ENCODE results near the gene ZDHHC22. TPM values are rescaled to one million over a fixed set of nuclear protein-coding genes. Genes with fewer than 3 reads are reported as not detected.

The ZDHHC22 gene, protein sequence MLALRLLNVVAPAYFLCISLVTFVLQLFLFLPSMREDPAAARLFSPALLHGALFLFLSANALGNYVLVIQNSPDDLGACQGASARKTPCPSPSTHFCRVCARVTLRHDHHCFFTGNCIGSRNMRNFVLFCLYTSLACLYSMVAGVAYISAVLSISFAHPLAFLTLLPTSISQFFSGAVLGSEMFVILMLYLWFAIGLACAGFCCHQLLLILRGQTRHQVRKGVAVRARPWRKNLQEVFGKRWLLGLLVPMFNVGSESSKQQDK
- not detected for total RNA-seq
- not detected for total RNA-seq (2013)

DNA sequence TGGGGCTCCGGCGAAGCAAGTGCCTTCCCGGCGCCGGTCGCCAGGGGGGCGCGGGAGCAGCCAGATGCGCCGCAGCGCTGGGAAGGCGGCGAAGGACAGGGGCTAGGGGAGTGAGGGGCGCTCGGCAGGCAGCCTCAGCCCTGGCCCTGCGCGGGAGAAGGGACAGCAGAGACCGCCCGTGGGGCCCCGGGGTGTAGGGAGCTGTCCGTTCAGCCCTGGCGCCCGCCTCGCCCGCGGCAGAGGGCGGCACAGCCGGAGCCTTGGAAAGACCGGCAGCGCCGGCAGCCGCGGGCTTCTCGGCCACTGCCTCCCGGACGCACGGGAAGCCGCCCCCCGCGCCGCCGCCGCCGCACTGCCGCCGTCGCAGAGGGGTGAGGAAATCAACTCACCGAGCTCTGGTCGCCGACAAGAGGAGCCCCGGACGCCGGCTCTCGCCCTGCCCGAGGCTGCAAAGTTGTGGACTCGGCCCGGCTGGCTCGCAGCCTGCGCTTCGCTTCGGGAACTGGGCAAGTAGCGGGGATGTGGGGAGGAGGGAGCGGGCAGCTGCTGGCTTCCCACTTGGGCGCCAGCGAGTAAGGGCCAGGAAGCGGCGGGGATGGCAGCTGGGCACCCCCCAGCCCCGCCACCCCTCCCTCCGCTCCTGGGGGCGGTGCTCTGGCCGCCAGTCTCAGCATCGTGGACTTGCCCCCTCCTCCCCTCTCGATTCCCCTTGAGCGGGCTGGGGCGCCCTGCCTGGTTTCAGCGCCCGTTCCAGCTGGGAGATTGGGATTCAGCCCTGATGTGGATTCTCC is at the start of gene ZDHHC22:
TSS of gene ZDHHC22 (minus strand) at position 578 of the 791 bp plus-strand sequence. CDS start 2,053 bp downstream, outside the sequence.
- DNase-seq (peak in 1 of 2 donors; percentile 17), ATAC-seq (peak in 1 of 3 donors; percentile 21)
- 1% methylated on average over 77 of the region's 77 CpGs for WGBS (ENCODE audit: insufficient coverage)
- Mint-ChIP-seq H3K9me3 (no peaks in the 10 kb centered on the region), H3K27ac (no peak within 1 kb of the TSS), H3K4me3 (peak within 1 kb of the TSS; percentile 25), H3K4me1 (peaks cover 0 to 11% of the 10 kb centered on the region in 2 donors), H3K27me3 (ENCODE audit: low read depth in 2 of 2) (peaks cover 51 to 75% of the 10 kb centered on the region in 2 donors), H3K36me3 (no peaks in the 10 kb centered on the region)
- intact Hi-C loops (cut with micrococcal nuclease): no loop called here
- no peak within 1 kb of the TSS for H3K4me3 ChIP-seq (ENCODE audit: low read length)
- H3K9me3 ChIP-seq (ENCODE audit: control insufficient read depth, insufficient read depth, low read length): no peaks in the 10 kb centered on the region
- no peak within 1 kb of the TSS for H3K27ac ChIP-seq (ENCODE audit: low read length)
- TF ChIP-seq, protein P1, sequence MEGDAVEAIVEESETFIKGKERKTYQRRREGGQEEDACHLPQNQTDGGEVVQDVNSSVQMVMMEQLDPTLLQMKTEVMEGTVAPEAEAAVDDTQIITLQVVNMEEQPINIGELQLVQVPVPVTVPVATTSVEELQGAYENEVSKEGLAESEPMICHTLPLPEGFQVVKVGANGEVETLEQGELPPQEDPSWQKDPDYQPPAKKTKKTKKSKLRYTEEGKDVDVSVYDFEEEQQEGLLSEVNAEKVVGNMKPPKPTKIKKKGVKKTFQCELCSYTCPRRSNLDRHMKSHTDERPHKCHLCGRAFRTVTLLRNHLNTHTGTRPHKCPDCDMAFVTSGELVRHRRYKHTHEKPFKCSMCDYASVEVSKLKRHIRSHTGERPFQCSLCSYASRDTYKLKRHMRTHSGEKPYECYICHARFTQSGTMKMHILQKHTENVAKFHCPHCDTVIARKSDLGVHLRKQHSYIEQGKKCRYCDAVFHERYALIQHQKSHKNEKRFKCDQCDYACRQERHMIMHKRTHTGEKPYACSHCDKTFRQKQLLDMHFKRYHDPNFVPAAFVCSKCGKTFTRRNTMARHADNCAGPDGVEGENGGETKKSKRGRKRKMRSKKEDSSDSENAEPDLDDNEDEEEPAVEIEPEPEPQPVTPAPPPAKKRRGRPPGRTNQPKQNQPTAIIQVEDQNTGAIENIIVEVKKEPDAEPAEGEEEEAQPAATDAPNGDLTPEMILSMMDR (IDR thresholded peaks at IDR 0.05): no peak
- peaks cover 17% of the 10 kb centered on the region for H3K4me1 ChIP-seq (ENCODE audit: control insufficient read depth, insufficient read depth, low read length)
- peaks cover 39% of the 10 kb centered on the region for H3K27me3 ChIP-seq (ENCODE audit: control insufficient read depth, insufficient read depth, low read length)
- H3K36me3 ChIP-seq (ENCODE audit: control insufficient read depth, insufficient read depth, low read length): no peaks in the 10 kb centered on the region

DNA sequence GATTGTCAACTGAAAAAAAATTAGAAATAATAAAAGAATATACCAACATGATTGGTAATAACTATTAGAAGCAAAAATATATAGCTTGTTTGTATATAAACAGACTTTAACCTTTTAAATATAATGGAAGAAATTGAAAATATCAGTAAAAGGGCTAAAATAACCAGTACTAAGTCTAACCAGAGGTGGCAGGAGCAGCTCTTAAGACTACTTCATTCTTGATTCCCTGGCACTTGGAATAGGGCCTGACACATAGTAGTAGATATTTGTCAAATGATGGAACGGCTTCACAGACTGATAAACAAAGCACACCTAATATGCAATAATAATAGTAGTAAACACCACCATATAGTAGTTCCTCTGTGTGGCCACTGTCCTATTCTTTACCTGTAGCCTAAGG is 49.4 kb upstream of the ZDHHC22 start:
- intact Hi-C loops (cut with micrococcal nuclease): no loop called here
- H3K4me1 Mint-ChIP-seq: no peaks in the 10 kb centered on the region
- no peaks in the 10 kb centered on the region for H3K36me3 ChIP-seq (ENCODE audit: control insufficient read depth, insufficient read depth, low read length)
- H3K9me3 Mint-ChIP-seq: no peaks in the 10 kb centered on the region
- WGBS (ENCODE audit: insufficient coverage): no CpG with 5 or more reads among the region's 1 CpG
- no peak overlapping the region for H3K4me3 ChIP-seq (ENCODE audit: low read length)
- no peaks in the 10 kb centered on the region for H3K27me3 ChIP-seq (ENCODE audit: control insufficient read depth, insufficient read depth, low read length)
- H3K36me3 Mint-ChIP-seq: no peaks in the 10 kb centered on the region
- ATAC-seq (no peak), DNase-seq (no peak)
- H3K27me3 Mint-ChIP-seq (ENCODE audit: low read depth in 2 of 2): peaks cover 14 to 16% of the 10 kb centered on the region in 2 donors
- no peaks in the 10 kb centered on the region for H3K4me1 ChIP-seq (ENCODE audit: control insufficient read depth, insufficient read depth, low read length)
- H3K4me3 Mint-ChIP-seq: no peak overlapping the region
- no peak overlapping the region for H3K27ac Mint-ChIP-seq
- no peak overlapping the region for H3K27ac ChIP-seq (ENCODE audit: low read length)
- TF ChIP-seq, protein P1 (IDR thresholded peaks at IDR 0.05): no peak
- no peaks in the 10 kb centered on the region for H3K9me3 ChIP-seq (ENCODE audit: control insufficient read depth, insufficient read depth, low read length)

DNA sequence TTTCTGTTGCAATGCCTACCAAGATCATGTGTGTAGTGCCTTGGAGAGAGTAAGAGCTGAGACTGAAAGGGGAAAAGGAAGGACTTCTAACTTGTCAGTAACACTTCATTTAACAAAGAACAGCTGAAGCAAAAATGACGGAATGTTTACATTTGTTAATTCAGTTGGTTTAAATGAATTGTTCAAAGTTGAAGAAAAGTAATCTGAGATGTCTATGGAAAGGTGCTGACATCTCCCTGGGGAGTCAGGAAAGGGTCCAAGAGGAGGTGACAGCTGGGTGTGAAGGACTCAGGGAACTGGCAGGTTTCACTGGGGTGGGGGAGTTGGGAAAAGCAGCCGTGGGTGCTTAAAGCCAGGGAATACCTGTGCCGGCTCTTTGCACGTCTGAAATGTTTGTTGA is 47.9 kb upstream of the ZDHHC22 start:
- no peak overlapping the region for H3K27ac Mint-ChIP-seq
- no peak for DNase-seq
- H3K9me3 Mint-ChIP-seq: no peaks in the 10 kb centered on the region
- H3K36me3 Mint-ChIP-seq: no peaks in the 10 kb centered on the region
- peaks cover 4 to 5% of the 10 kb centered on the region in 2 donors for H3K4me1 Mint-ChIP-seq
- 82% methylated on average over 3 of the region's 4 CpGs for WGBS (ENCODE audit: insufficient coverage)
- ATAC-seq: no peak
- Histone ChIP-seq H3K9me3 (ENCODE audit: control insufficient read depth, insufficient read depth, low read length) (no peaks in the 10 kb centered on the region), H3K27ac (ENCODE audit: low read length) (no peak overlapping the region), H3K4me1 (ENCODE audit: control insufficient read depth, insufficient read depth, low read length) (peaks cover 12% of the 10 kb centered on the region), H3K36me3 (ENCODE audit: control insufficient read depth, insufficient read depth, low read length) (no peaks in the 10 kb centered on the region), H3K4me3 (ENCODE audit: low read length) (no peak overlapping the region), H3K27me3 (ENCODE audit: control insufficient read depth, insufficient read depth, low read length) (no peaks in the 10 kb centered on the region)
- no peak overlapping the region for H3K4me3 Mint-ChIP-seq
- peaks cover 14 to 16% of the 10 kb centered on the region in 2 donors for H3K27me3 Mint-ChIP-seq (ENCODE audit: low read depth in 2 of 2)
- intact Hi-C loops (cut with micrococcal nuclease): no loop called here
- TF ChIP-seq, protein P1 (IDR thresholded peaks at IDR 0.05): no peak

All from natural killer cell (primary cell).